Measurements from ENCODE around the gene SHE.
"Not testable (repeated sequence)": the region's sequence is repeated elsewhere in the genome, so short reads cannot be mapped to it uniquely, and the experiment has no call there.

The SHE gene

DNA sequence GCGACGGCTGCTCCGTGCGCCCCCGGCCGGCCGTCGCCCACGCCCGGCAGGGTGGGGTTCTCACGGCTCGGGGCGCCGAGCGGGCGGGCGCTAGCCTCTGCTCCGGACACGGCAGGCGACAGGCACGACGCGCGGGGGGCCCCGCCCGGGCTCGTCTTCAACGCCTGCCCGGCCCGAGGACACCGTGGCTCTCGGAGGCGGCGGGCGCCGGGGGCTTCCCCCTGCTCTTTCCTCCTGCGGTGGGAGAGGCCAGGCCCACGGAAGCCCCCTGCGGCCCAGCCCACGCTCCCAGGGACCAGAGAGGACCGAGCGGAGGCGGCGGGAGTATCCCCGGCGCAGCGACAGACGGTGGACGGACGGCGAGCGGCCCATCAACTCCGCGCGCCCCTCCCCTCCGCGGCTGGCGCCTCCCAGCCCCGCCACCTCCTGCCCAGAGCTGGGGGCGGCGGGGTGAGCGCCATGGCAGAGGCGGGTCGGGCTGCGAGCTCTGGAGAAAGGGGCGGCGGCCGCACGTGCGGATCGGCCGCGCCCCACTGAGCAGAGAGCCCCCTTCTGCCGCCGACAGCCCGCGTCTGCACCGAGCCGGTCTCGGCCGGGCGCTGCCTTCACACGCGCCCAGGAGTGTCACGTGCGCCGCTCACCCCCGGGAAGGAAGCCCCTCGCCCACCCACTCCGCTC lies at the start of gene SHE, which contains the start of gene TDRD10:
Gene SHE, minus strand, starts transcription at position 347 of the 678 bp plus-strand sequence. CDS start 386 bp downstream, outside the sequence.
Gene TDRD10, plus strand, starts transcription at position 154 of the 678 bp plus-strand sequence. CDS start 4,685 bp downstream, outside the sequence.
- peak; percentile 5 for DNase-seq

DNA sequence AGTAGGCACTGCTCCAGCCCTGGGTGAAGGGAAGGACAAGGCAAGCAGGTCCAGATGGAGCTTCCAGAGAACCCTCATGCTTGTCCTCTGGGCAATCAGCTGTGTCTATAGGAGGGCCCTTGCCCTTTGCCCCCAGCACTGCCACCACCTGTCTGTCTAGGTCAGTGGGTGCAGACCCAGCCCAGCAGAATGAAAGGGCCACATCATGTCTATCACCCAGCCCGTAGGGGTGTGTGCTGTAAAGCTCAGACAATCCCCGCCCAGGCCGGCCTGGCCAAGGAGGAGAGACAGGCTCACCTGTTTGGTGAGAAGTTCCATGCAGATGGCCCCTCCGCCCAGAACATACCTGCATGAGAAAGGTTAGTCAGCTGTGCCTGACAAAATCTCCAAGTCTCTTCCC lies 49.3 kb upstream of the SHE start:
- DNase-seq: no peak

- DNase-seq: no peak
Measured at GRCh38 chr1:154550657-154551056, 48.4 kb upstream of the SHE start.

GRCh38 chr1:154550070-154550469 lies 47.9 kb upstream of the SHE start:
- no peak for DNase-seq

DNA sequence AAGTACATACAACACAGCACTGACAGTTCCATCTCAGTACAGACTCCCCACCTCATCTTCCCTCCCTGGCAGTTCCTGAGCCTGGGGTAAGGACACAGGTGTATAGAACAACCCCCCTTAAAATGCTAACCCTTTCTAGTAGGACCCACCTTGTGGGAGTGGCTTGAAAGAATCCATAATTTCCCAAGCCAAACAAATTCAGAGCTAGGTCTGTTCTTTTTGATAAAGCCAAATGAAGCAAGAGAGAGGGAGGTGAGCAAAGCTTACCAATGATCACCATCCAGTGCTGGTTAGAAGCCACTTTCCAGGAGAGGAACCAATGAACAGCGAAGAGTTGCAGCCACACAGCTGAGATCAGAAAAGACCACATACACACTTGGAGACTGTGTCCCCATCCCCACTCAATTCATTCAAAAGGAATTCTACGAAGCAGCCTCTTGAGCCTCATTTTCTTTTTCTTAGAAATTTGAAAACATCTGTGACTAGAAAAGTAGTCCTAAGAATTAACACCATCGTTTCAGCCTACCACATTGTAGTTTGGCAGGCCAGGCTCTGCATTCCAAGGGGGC lies 47.1 kb upstream of the SHE start:
- DNase-seq: no peak

GRCh38 chr1:154548028-154548427 lies 45.8 kb upstream of the SHE start:
- DNase-seq: no peak

DNA sequence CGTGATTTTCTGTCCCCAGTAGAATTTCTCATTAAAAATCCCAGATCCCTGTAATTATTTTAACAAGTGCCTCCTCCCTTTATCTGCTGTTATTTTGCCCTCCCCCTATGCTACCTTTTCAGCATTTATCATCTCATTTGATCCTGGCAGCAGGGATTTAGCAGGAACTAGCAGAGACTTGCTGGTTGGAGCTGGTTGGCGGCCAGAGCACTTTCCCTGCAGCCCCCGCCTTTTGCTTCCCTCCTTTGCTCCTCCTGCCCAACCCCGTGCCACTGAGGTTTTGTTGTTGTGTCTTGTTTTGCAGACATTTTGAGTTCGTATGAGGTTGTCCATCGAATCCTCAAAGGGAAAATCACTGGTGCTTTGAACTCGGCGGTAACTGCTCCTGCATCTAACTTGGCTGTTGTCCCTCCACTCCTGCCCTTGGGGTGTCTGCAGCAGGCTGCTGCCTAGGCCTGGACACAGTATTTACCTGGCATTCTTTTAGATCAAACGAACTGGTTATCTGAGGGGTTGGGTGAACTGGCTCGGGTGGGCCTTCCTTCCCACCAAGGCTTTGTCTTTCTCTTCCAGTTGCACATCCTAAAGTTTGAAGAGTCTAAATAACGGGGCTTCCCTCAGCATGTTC lies 45.0 kb upstream of the SHE start:
- no peak for DNase-seq

GRCh38 chr1:154546264-154547063 lies 44.3 kb upstream of the SHE start:
- DNase-seq: peak; percentile 41

DNA sequence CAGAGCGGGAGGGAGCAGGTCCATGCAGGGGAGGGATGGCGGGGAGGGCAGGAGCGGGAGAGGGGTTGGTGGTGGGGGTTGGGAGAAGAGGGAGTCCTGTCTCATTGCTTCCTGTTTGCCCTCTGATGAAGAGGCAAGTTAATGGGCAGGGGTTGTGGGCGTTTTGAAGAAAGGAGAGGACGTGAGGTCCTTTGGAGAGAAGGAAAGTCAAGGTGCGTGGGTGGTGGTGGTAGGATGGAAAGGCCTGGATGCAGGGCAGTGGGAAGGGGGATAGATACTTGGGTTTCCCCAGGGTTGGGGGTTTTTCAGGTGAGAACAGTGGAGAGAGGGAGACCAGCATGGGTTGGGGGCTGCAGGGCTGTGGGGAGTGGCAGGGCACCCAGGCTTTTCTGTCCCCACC lies 39.0 kb upstream of the SHE start:
- no peak for DNase-seq

- DNase-seq: no peak
Measured at GRCh38 chr1:154539486-154540483, 37.6 kb upstream of the SHE start.

DNA sequence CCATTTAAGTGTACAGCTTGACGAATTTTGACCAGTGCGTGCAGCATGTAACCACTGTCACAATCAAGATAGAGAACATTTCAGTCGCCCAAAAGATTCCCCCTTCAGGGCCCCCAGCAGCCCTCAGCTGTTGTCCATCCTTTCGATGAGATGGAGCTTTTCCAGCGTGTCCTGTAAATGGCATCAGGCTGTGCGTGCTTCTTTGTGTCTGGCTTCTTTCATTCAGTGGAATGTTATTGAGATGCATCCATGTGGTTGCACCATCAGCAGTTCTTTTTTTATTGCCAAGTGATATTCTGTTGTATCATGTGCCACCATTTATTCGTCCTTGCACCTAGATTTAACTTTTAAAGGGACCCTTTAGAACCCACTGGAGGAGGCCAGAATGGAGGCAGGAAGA lies 34.4 kb upstream of the SHE start:
- DNase-seq: no peak

GRCh38 chr1:154533952-154534844 lies 32.0 kb upstream of the SHE start:
- no peak for DNase-seq

- DNase-seq: not testable (repeated sequence)
Measured at GRCh38 chr1:154531950-154532349, 29.7 kb upstream of the SHE start.

- DNase-seq: no peak
Measured at GRCh38 chr1:154529308-154529707, 27.1 kb upstream of the SHE start.

DNA sequence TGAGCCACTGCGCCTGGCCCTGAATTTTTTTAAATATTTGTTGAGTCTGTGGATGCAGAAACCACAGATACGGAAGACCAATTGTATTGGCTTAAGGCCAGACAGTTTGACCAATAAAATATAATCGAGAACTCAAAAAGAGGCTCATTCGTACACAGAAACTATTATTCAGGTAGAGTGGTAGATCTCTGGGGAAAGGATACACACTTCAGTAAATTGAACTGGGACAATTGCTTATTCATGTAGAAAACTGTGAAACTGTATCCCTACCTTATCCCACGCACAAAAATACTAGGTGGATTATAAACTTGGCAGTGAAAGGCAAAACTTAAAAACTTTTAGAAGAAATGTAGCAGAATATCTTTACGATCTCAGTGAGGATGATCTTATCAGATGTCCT lies 25.0 kb upstream of the SHE start:
- DNase-seq: no peak

GRCh38 chr1:154524881-154525280 lies 22.7 kb upstream of the SHE start:
- DNase-seq: no peak

GRCh38 chr1:154521695-154522094 lies 19.5 kb upstream of the SHE start:
- DNase-seq: no peak

- no peak for DNase-seq
Measured at GRCh38 chr1:154520333-154520732, 18.1 kb upstream of the SHE start.

DNA sequence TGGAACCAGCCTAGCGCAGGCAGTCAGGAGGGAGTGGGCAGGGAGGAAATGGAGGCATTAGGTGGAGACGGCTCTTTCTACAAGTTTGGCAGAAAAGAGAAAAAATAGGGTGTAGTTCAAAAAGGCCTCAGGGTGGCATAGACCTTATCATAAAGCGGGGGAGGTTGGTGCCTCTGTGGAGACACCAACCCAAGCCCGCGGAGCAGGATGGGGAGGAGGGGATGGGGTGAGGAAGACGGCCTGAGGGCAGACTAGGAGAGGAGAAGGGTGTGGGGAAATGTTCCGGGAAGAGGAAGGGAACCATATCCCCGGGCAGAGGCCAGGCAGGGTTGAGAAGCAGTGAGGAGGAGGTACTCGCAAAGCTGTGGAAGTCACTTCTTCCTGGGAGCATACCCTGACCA lies 17.4 kb upstream of the SHE start:
- no peak for DNase-seq

DNA sequence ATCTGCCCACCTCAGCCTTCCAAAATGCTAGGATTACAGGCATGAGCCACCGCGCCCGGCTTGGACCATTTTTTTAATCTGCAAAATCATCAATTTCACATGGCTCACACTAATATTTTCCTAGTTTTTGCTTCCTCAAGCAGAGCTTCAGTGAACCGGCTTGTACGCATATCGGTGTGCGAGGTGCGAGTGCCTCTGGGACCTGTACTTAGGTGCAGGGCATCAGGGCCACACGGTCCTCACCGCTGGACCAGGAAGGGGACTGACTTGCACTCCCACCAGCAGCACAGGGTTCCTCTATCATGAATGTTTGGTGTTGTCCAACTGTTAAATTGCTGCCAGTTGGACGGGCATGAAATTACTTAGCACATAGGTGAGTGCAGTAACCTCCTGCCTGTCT lies 15.4 kb upstream of the SHE start:
- no peak for DNase-seq

DNA sequence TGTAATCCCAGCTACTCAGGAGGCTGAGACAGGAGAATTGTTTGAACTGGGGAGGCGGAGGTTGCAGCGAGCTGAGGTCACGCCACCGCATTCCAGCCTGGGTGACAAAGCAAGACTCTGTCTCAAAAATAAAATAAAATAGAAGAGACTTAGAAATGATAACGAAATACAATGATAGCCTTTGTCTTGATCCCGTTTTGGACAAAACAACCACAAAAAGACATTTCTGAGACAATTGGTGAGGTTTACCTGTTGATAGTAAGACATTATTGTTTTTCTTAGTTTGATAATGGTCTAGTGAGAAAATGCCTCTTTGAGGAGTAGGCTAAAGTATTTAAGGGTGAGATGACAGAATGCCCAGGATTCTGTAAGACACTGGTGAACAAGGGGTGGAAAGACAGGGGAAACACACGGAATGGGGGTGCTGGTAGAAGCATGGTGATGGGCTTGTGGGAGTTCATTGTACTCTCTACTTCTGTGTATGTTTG lies 11.9 kb upstream of the SHE start:
- DNase-seq: no peak

All from stimulated activated CD4-positive, alpha-beta T cell treated with anti-CD3 and anti-CD28 coated beads, Interleukin-12 subunit alpha, Interleukin-12 subunit beta, amount 100 ng/mL, for 4 hours (primary cell).